Measurements from ENCODE around the gene ANKRD11.
"Not testable (repeated sequence)": the region's sequence is repeated elsewhere in the genome, so short reads cannot be mapped to it uniquely, and the experiment has no call there.

ANKRD11 gene

GRCh38 chr16:89366561-89367537 is 123.5 kb downstream of the ANKRD11 start:
- DNase-seq (ENCODE audit: low read depth in 2 of 2): no peak

- no peak for DNase-seq (ENCODE audit: low read depth in 2 of 2)
Observed at GRCh38 chr16:89365996-89366395, 124.4 kb downstream of the ANKRD11 start.

GRCh38 chr16:89365044-89365467 is 125.3 kb downstream of the ANKRD11 start:
- DNase-seq (ENCODE audit: low read depth in 2 of 2): no peak

GRCh38 chr16:89364606-89365005 is 125.8 kb downstream of the ANKRD11 start:
- no peak for DNase-seq (ENCODE audit: low read depth in 2 of 2)

- DNase-seq (ENCODE audit: low read depth in 2 of 2): peak; percentile 15 to 37
Observed at GRCh38 chr16:89363621-89364393, 126.6 kb downstream of the ANKRD11 start.

GRCh38 chr16:89362540-89363223 is 127.7 kb downstream of the ANKRD11 start:
- not testable (repeated sequence) for DNase-seq (ENCODE audit: low read depth in 2 of 2)

GRCh38 chr16:89361751-89362539 is 128.4 kb downstream of the ANKRD11 start:
- DNase-seq (ENCODE audit: low read depth in 2 of 2): no peak

GRCh38 chr16:89360760-89361435 is 129.5 kb downstream of the ANKRD11 start:
- peak; percentile 61 to 64 for DNase-seq (ENCODE audit: low read depth in 2 of 2)

GRCh38 chr16:89359264-89360147 is 130.9 kb downstream of the ANKRD11 start:
- no peak for DNase-seq (ENCODE audit: low read depth in 2 of 2)

- no peak for DNase-seq (ENCODE audit: low read depth in 2 of 2)
Observed at GRCh38 chr16:89358030-89359005, 132.0 kb downstream of the ANKRD11 start.

- DNase-seq (ENCODE audit: low read depth in 2 of 2): peak; percentile 51 to 60
Observed at GRCh38 chr16:89357055-89357816, 133.1 kb downstream of the ANKRD11 start.

GRCh38 chr16:89355686-89356085 is 134.7 kb downstream of the ANKRD11 start:
- no peak for DNase-seq (ENCODE audit: low read depth in 2 of 2)

- no peak for DNase-seq (ENCODE audit: low read depth in 2 of 2)
Observed at GRCh38 chr16:89355007-89355406, 135.4 kb downstream of the ANKRD11 start.

GRCh38 chr16:89354325-89354724 is 136.0 kb downstream of the ANKRD11 start:
- no peak for DNase-seq (ENCODE audit: low read depth in 2 of 2)

GRCh38 chr16:89352091-89352681 is 138.2 kb downstream of the ANKRD11 start:
- DNase-seq (ENCODE audit: low read depth in 2 of 2): no peak

- DNase-seq (ENCODE audit: low read depth in 2 of 2): no peak
Observed at GRCh38 chr16:89351645-89352044, 138.7 kb downstream of the ANKRD11 start.

- peak in 1 of 2 donors; percentile 34 for DNase-seq (ENCODE audit: low read depth in 2 of 2)
Observed at GRCh38 chr16:89350701-89351380, 139.5 kb downstream of the ANKRD11 start.
